ENCODE measurements around the gene TOM1L1.

The TOM1L1 gene

DNA sequence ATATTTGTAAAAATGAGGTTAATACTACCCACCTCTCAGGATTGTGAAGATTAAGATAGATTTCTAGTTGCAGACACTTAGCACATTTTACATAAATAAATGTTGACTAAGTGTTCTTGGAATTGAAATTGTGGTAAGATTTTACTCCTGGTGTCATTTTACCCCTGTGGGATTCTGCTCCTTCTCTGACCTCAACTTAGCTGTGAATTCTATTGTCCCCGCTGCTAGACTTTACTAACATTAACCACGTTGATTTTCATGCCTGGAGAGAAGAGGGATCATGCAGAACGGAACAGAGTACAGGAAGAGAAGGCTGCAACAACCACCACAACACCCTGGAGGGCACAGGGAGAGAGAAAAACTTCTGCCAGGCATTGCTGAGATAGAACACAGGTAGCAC, 2.1 kb upstream of the TOM1L1 start:
- DNase-seq, result no peak

- DNase-seq, result no peak
Measured at GRCh38 chr17:54899201-54899600, 1.5 kb upstream of the TOM1L1 start.

GRCh38 chr17:54899721-54900456, 763 bp upstream of the TOM1L1 start:
- DNase-seq, result peak; percentile 56 to 78

DNA sequence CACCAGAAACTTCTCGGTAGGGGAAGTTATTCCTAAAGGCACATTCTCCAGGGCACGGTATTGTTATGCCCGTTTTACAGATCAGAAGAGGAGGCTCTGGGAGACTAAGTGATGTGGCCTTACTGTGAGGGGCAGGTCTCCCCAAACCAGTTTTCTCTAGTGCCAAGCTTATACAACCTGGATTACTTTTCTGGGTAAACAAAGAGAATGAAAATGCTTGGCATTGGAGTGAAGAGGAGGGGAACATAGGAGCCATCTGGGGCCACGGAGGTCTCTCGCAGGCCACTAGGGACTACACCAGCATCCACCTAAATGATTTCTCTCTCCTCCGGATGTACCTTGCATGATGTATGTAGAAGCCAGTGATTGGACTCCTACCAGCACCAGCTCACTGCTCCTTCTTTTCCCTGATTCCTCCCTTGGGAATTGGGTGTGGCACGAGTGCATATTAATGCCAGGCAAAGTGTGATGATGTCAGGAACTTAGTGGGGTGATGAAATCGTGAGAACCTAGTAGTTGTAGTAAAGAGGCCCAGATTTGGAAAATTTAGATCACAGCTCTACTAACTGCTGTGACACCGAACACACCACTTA, 674 bp downstream of the TOM1L1 start:
- peak; percentile 6 to 59 for DNase-seq

DNA sequence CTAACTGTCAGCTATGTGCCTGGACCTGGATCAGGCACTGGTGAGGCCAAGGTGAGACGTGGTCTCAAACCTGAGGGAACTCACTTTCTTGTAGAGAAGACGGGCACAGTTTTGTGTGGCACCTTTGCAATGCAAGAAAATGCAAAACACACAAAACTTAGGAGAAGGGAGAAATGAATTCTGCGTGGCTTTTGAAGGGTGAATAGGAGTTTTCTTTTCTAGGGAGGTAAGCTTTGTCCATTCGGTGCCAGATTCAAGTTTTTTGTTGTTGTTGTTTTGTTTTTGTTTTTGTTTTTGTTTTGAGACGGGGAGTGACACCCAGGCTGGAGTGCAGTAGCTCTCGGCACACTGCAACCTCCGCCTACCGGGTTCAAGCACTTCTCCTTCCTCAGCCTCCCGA, 1.4 kb downstream of the TOM1L1 start:
- no peak for DNase-seq

GRCh38 chr17:54902611-54903010, 2.0 kb downstream of the TOM1L1 start:
- no peak for DNase-seq

DNA sequence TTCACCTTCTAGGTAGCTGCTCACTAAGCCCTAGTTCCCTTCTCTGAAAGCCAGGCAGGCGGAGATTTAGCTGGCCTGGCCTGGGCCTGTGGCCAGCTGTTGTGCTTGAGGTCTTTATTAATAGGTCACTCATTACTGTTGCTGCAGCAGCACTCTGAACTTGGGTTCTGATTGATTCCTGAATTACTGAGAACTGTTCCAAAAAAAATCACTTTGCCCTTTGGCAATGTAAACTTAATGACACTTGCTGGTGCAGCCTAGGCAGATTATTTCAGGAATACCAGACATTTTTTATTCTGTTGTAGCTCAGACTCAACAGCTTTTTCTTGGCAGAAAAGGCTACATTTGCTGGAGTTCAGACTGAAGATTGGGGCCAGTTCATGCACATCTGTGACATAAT, 2.7 kb downstream of the TOM1L1 start:
- no peak for DNase-seq

DNA sequence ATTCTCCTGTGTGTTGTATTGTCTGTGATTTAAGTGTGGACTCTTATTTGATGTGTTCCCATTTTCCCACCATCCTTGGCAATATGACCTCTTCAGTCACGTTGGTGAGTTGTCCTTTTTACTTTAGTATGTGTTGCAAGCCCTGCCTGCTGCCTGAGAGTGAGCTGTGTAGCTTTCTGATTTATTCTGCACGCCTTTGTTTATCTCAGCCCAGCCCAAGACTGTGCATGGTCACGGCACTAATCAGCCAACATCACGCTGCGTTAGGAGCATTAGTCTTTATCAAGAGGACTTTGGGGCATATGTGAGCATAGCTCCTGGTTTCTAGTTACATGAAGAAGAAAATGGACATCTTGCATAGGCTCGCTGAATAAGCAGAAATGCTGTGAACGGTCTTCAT, 6.0 kb downstream of the TOM1L1 start:
- no peak for DNase-seq

GRCh38 chr17:54907376-54907775, 6.7 kb downstream of the TOM1L1 start:
- DNase-seq, result no peak

GRCh38 chr17:54909766-54910165, 9.1 kb downstream of the TOM1L1 start:
- DNase-seq, result no peak

- no peak for DNase-seq
Measured at GRCh38 chr17:54916721-54917120, 16.1 kb downstream of the TOM1L1 start.

- no peak for DNase-seq
Measured at GRCh38 chr17:54919425-54919824, 18.8 kb downstream of the TOM1L1 start.

- no peak for DNase-seq
Measured at GRCh38 chr17:54920819-54921218, 20.2 kb downstream of the TOM1L1 start.

DNA sequence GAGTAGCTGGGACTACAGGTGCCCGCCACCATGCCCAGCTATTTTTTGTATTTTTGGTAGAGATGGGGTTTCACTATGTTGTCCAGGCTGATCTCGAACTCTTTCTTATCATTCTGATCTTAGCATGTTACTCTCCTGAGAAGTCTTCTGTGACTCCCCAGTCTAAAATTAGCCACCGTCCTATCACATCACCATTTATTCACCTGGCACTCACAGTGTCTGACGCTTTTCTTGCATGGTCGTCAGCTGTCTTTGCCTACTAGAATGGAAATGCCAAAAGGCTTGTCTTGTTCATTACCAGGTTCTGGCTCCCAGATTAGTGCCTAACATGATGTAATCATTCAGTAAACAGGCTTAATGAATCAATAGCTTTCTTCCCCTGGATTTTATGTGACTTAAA, 23.8 kb downstream of the TOM1L1 start:
- DNase-seq, result no peak

- no peak for DNase-seq
Measured at GRCh38 chr17:54927525-54927924, 26.9 kb downstream of the TOM1L1 start.

DNA sequence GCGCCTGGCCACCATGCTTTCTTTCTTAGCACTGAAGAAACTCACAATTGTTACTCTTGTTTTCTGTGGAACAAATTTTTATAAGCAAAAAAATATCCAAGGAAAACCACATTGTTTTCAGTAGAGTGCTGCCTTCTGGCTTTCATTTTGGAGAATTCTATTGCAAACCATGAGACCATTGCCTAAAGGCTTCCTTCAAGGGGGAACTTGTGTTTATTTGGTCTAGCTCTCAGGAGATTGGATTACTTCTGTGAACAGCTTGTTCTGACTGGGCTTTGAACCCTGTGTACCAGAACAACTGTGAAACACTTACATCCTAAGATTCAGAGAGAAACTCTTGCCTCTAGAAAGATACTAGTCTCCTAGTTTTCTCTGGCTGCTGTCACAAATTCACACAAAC, 32.1 kb downstream of the TOM1L1 start:
- DNase-seq, result no peak

DNA sequence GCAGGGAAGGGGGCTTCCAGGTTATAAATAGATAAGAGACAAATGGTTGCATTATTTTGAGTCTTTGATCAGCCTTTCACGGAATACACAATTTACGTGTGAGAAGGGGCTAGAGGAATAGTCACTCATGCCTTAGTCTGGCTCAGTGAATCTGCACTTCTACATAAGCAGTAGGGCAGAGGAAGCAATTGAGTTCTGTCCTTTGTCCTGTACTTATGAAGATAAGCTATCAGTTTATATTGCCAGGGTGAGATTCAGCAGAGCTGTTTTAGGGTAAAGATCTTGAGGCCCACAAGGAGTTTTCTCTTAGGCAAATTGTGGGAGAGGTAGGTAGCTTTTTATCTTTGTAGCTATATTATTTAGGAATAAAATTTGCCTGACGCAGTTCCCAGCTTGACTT, 33.3 kb downstream of the TOM1L1 start:
- no peak for DNase-seq

GRCh38 chr17:54935471-54935870, 34.8 kb downstream of the TOM1L1 start:
- DNase-seq, result no peak

DNA sequence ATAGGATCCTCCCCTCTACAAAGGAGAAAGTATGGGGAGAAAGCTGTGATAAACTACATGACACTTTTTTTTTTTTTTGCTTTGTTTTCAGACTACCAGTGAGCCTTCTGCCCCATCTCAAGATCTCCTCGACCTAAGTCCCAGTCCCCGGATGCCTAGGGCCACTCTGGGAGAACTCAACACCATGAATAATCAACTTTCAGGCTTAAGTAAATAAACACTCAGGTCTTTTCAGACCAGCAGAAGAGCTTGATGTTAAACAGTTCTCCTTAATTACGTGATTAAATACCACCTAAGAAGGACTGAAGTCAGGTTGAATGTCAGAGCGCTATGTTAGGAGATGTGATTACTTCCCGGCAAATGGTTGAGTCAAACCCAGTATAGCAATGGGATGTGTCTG, 36.4 kb downstream of the TOM1L1 start:
- DNase-seq, result no peak

GRCh38 chr17:54937426-54937825, 36.8 kb downstream of the TOM1L1 start:
- DNase-seq, result no peak

- no peak for DNase-seq
Measured at GRCh38 chr17:54941285-54941684, 40.6 kb downstream of the TOM1L1 start.

- DNase-seq, result no peak
Measured at GRCh38 chr17:54944796-54945195, 44.1 kb downstream of the TOM1L1 start.

- no peak for DNase-seq
Measured at GRCh38 chr17:54945231-54945630, 44.6 kb downstream of the TOM1L1 start.

DNA sequence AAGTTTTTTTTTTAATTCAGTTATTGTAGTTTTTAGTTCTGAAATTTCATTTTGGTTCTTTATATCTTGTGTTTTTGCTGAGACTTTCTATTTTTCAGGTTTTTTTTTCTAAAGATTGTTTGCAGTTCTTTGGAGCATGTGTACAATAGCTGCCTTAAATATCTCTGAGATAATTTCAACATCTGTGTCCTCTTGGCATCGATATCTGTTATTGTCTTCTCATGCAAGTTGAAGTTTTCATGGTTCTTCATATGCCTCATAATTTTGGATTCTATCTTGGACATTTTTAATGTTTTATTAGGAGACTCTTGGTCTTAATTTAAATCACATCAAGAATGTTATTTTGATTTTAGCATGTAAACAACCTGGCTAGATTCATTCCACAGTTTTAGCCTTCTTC, 45.0 kb downstream of the TOM1L1 start:
- DNase-seq, result no peak

DNA sequence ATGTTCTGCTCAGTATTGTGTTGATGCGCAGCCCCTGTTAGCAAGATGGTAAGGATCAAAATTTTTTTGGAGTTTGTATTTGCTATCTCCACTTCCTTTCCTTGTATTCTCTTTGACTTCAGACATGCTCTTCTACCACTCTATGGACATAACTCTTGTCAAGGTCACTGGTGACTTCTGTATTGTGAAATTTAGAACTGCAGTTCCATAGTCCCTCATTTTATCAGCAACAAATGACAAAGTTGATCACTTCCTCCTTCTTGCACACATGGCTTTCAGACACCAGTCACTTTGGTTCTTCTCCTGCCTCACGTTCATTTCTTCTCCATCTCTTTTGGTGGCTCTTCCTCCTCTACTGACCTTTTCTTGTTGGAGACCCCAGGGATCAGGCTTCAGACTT, 46.7 kb downstream of the TOM1L1 start:
- no peak for DNase-seq

Measured in NCI-H2081 (cell line).